ENCODE measurements around the gene COG1. TPM values are rescaled to one million over a fixed set of nuclear protein-coding genes. Genes with fewer than 3 reads are reported as not detected.

The COG1 gene
- total and polyA plus RNA-seq, 2 donors (not counting 3 experiments of a cell fraction or from before 2014, with no cell fraction given), result 26.2 to 39.0 TPM

- no peak for FAIRE-seq
- no peak overlapping the region for H2AFZ ChIP-seq (ENCODE audit: low read depth, low read length)
- H3K36me3 ChIP-seq (ENCODE audit: control insufficient read depth in 2 of 2, extremely low read depth in 1 of 2, insufficient read depth in 2 of 2, low read length in 2 of 2), result peaks cover 29 to 50% of the 10 kb centered on the region in 2 experiments
- H3K9me3 ChIP-seq (replicated peaks; ENCODE audit: control insufficient read depth, insufficient read depth, low read length), result no peaks in the 10 kb centered on the region
- intact Hi-C loops (cut with micrococcal nuclease) (loop anchor here (1.0 kb wide), 2 partner anchors 11 to 27 kb away; partner anchors contain the start of gene COG1), dilution Hi-C loops (cut with MboI; ENCODE audit: extremely low pct_ligation_motif_present, low sequenced_read_pairs) (no loop called here)
- TF ChIP-seq MYC (IDR thresholded peaks at IDR 0.05; ENCODE audit: low read depth, low read length) (no peak), POLR2AphosphoS5 (IDR thresholded peaks at IDR 0.05; ENCODE audit: insufficient read depth, low read depth, low read length) (no peak), POLR2A (IDR thresholded peaks at IDR 0.05; ENCODE audit: low read depth, low read length) (peak; percentile 11), MAX (IDR thresholded peaks at IDR 0.05; ENCODE audit: insufficient read depth, insufficient read length) (no peak), GATA2 (IDR thresholded peaks at IDR 0.05; ENCODE audit: insufficient read depth, insufficient read length, low read depth, low read length) (no peak), FOS (IDR thresholded peaks at IDR 0.05; ENCODE audit: borderline replicate concordance, insufficient read depth, low read length) (no peak)
- POLR2A ChIA-PET, result no interaction called here
- no peaks in the 10 kb centered on the region for H3K27me3 ChIP-seq (ENCODE audit: control insufficient read depth in 2 of 2, insufficient read depth in 2 of 2, low read length in 2 of 2)
- no peak overlapping the region for H3K4me3 ChIP-seq (replicated peaks in 1 of 3; ENCODE audit: insufficient read depth in 1 of 3, low read depth in 1 of 3, low read length in 3 of 3)
- H3K9me1 ChIP-seq (replicated peaks; ENCODE audit: control insufficient read depth, extremely low read depth, insufficient read depth, low read length), result no peaks in the 10 kb centered on the region
- peak; percentile 36 for DNase-seq (ENCODE audit: low read depth, low spot score)
- H3K4me1 ChIP-seq (ENCODE audit: control insufficient read depth, extremely low read depth, insufficient read depth, low read length), result peaks cover 24% of the 10 kb centered on the region
- peak overlapping the region; percentile 81 for H3K27ac ChIP-seq (ENCODE audit: insufficient read depth, low read depth, low read length)
- no TSS peak for BruUV-seq (replicated peaks)
- no peaks in the 10 kb centered on the region for H4K20me1 ChIP-seq (replicated peaks; ENCODE audit: control insufficient read depth, extremely low read depth, insufficient read depth, low read length)
- peak overlapping the region; percentile 11 for H3K9ac ChIP-seq (replicated peaks; ENCODE audit: extremely low read depth, insufficient read depth, low read length)
- CTCF ChIA-PET, result interaction anchor here (0.7 to 2.7 kb wide), 11 partner anchors 8 to 647 kb away, joined by 3 to 11 read pairs (median 6); a partner anchor contains a TSS
- H3K79me2 ChIP-seq (ENCODE audit: control insufficient read depth, insufficient read depth, low read length), result peaks cover 4% of the 10 kb centered on the region
- H3K4me2 ChIP-seq (ENCODE audit: insufficient read depth, low read length), result peak overlapping the region; percentile 54
Observed at GRCh38 chr17:73203788-73204479, 11.1 kb downstream of the COG1 start.

- FAIRE-seq, result no peak
- no peak for DNase-seq (ENCODE audit: low read depth, low spot score)
- H2AFZ ChIP-seq (ENCODE audit: low read depth, low read length), result no peak overlapping the region
- ChIA-PET CTCF (no interaction called here), POLR2A (no interaction called here)
- no peaks in the 10 kb centered on the region for H3K9me3 ChIP-seq (replicated peaks; ENCODE audit: control insufficient read depth, insufficient read depth, low read length)
- H3K4me2 ChIP-seq (ENCODE audit: insufficient read depth, low read length), result no peak overlapping the region
- H3K79me2 ChIP-seq (ENCODE audit: control insufficient read depth, insufficient read depth, low read length), result peaks cover 4% of the 10 kb centered on the region
- no peak overlapping the region for H3K4me3 ChIP-seq (replicated peaks in 1 of 3; ENCODE audit: insufficient read depth in 1 of 3, low read depth in 1 of 3, low read length in 3 of 3)
- dilution Hi-C loops (cut with MboI; ENCODE audit: extremely low pct_ligation_motif_present, low sequenced_read_pairs) (no loop called here), intact Hi-C loops (cut with micrococcal nuclease) (no loop called here)
- no peaks in the 10 kb centered on the region for H3K27me3 ChIP-seq (ENCODE audit: control insufficient read depth in 2 of 2, insufficient read depth in 2 of 2, low read length in 2 of 2)
- no peak overlapping the region for H3K9ac ChIP-seq (replicated peaks; ENCODE audit: extremely low read depth, insufficient read depth, low read length)
- H3K9me1 ChIP-seq (replicated peaks; ENCODE audit: control insufficient read depth, extremely low read depth, insufficient read depth, low read length), result no peaks in the 10 kb centered on the region
- H4K20me1 ChIP-seq (replicated peaks; ENCODE audit: control insufficient read depth, extremely low read depth, insufficient read depth, low read length), result no peaks in the 10 kb centered on the region
- H3K4me1 ChIP-seq (ENCODE audit: control insufficient read depth, extremely low read depth, insufficient read depth, low read length), result peaks cover 24% of the 10 kb centered on the region
- TF ChIP-seq EZH2 (IDR thresholded peaks at IDR 0.05; ENCODE audit: borderline replicate concordance, low read depth, low read length, severe bottlenecking) (no peak), GATA2 (IDR thresholded peaks at IDR 0.05; ENCODE audit: insufficient read depth, insufficient read length, low read depth, low read length) (no peak), MAX (IDR thresholded peaks at IDR 0.05; ENCODE audit: insufficient read depth, insufficient read length) (no peak), POLR2A (IDR thresholded peaks at IDR 0.05; ENCODE audit: low read depth, low read length) (no peak), CTCF (IDR thresholded peaks at IDR 0.05; ENCODE audit: extremely low read depth in 1 of 2, insufficient read depth in 1 of 2, low read depth in 1 of 2, low read length in 2 of 2) (no peak), POLR2AphosphoS5 (IDR thresholded peaks at IDR 0.05; ENCODE audit: insufficient read depth, low read depth, low read length) (no peak), JUN (IDR thresholded peaks at IDR 0.05; ENCODE audit: borderline replicate concordance, insufficient read depth, insufficient read length, low read depth) (no peak), MYC (IDR thresholded peaks at IDR 0.05; ENCODE audit: low read depth, low read length) (no peak), FOS (IDR thresholded peaks at IDR 0.05; ENCODE audit: borderline replicate concordance, insufficient read depth, low read length) (no peak)
- BruUV-seq (replicated peaks), result no TSS peak
- H3K36me3 ChIP-seq (ENCODE audit: control insufficient read depth in 2 of 2, extremely low read depth in 1 of 2, insufficient read depth in 2 of 2, low read length in 2 of 2), result peaks cover 18 to 40% of the 10 kb centered on the region in 2 experiments
- no peak overlapping the region for H3K27ac ChIP-seq (ENCODE audit: insufficient read depth, low read depth, low read length)
Observed at GRCh38 chr17:73205459-73205961, 12.7 kb downstream of the COG1 start.

Measured in endothelial cell of umbilical vein (primary cell).